ENCODE data around the gene STX2.
"Not testable (repeated sequence)": the region's sequence is repeated elsewhere in the genome, so short reads cannot be mapped to it uniquely, and the experiment has no call there.

The STX2 gene

GRCh38 chr12:130761537-130762318 is 77.3 kb downstream of the STX2 start:
- DNase-seq: peak; percentile 72

GRCh38 chr12:130754234-130754901 is 84.7 kb downstream of the STX2 start:
- no peak for DNase-seq

DNA sequence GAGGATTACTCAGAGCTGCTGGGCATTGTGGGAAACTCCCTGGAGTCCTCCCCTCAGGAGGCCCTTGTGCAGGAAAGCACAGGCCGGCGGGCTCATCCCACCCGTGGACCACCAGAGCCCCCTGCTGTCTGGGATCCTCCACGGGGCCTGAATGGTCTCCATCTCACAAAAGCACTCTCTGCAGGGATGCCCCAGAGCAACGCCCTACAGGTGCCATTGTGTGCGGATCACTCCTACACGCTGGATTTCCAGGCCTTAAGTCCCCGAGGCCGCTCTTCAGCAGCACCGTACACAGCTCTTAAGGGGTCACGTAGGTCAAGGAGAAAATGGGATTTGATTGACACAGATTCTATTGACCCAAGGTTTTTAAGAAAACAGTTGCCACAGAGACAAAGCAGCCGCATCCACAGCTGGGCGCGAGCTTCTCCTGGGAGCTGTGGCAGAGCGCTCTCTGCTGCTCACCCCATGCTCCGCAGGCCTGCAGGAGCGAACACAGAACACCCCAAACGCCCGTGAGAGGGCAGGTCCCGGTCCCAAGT is 86.3 kb downstream of the STX2 start:
- no peak for DNase-seq

GRCh38 chr12:130752037-130752436 is 87.0 kb downstream of the STX2 start:
- DNase-seq: not testable (repeated sequence)

- DNase-seq: no peak
Observed at GRCh38 chr12:130748786-130749185, 90.3 kb downstream of the STX2 start.

DNA sequence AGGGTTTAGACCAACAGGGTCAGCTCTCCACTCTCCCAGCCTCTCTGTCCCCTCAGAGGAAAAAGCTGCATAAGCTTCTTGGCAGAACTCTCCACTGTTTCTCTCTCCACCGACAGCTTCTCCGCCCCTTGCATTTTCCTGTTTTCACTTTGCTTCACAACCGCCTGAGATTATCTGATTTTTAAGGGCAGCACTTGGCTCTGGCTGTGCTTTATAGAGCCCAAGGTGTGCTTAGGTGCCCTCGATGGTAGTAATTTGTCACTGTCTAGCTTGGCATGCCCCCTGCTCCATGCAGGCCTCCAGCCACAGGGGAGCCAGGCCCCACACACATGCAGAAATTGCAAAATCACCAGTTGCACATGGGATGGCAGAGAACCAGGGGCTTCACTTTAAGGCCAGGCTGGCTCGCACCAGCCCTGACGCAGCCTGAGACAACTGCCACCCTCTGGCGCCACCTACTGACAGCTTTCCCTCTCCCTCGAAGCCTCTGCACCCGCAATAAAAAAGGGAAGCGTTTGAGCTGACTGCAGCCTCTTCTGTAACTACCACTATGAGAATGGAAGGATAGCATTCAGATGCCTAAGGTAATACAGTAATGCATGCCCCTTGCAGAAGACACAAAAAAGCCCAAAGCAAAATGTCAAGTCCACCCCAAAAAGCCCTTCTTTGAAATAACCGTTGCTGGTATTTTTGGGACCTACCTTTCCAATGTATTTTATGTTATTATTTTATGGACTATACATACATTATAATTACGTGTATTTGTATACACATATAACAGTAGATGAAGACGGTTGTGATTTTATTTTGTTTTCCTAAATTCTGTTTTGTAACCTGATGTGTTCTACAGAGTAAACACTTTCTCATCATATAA is 90.9 kb downstream of the STX2 start:
- peak; percentile 69 for DNase-seq

DNA sequence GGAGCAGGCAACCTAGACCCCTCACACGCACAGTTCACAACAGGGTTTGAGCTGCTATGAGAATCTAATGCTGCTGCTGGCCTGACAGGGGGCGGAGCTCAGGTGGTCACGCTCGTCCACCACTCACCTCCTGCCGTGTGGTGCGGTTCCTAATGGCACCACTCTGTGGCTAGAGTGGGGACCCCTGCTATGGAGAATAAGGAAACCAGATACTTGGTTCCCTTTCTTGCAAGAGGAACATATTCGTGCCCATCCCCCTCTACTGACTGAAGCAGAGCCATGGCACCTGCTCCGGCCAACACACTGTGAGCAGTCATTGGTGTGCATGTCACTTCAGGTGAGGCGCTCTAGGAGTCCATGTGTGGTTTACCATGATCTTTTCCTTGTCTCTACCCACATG is 92.5 kb downstream of the STX2 start:
- DNase-seq: no peak

GRCh38 chr12:130745921-130746320 is 93.1 kb downstream of the STX2 start:
- no peak for DNase-seq

- no peak for DNase-seq
Observed at GRCh38 chr12:130744274-130744673, 94.8 kb downstream of the STX2 start.

DNA sequence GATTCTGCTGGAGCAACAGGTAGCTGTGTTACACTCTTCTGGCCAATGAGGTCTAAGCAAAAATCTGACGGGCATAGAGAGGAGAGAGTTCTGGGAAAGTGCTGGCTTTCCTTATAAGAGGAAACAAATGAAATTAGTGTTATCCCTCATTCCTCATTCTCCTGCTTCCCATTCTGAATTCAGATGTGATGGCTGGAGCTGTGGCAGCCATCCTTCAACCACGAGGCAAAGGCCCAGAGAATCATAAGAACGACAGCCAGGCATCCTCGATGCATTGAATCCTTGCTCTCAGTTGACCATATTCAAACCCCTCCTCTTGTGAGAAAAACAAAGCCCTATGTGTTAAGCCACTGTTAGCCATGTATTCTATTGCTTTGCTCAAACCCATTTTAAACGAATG is 95.4 kb downstream of the STX2 start:
- DNase-seq: no peak

- DNase-seq: no peak
Observed at GRCh38 chr12:130743176-130743575, 95.9 kb downstream of the STX2 start.

- no peak for DNase-seq
Observed at GRCh38 chr12:130742716-130743115, 96.3 kb downstream of the STX2 start.

GRCh38 chr12:130742112-130742511 is 96.9 kb downstream of the STX2 start:
- no peak for DNase-seq

Measured in stimulated activated CD4-positive, alpha-beta T cell treated with anti-CD3 and anti-CD28 coated beads, Interleukin-1b, Interleukin-23, amount 100 ng/mL, for 48 hours (primary cell).